ENCODE results near the gene PPA1.

The PPA1 gene

GRCh38 chr10:70233109-70233938 lies at the start of gene PPA1:
TSS of gene PPA1 (minus strand) at chr10:70233429. CDS start at chr10:70233327, 102 bp downstream.
- TF ChIP-seq CTCF (IDR thresholded peaks at IDR 0.05; ENCODE audit: low read depth, low read length), result peak; percentile 10
- DNase-seq (ENCODE audit: low read depth in 2 of 2), result peak; percentile 93 to 97
- H3K4me3 ChIP-seq (replicated peaks in 1 of 2; ENCODE audit: low read depth in 2 of 2, low read length in 2 of 2), result peak within 1 kb of the TSS; percentile 81 to 86

- no peak overlapping the region for H3K4me3 ChIP-seq (replicated peaks in 1 of 2; ENCODE audit: low read depth in 2 of 2, low read length in 2 of 2)
- no peak for DNase-seq (ENCODE audit: low read depth in 2 of 2)
- TF ChIP-seq CTCF (IDR thresholded peaks at IDR 0.05; ENCODE audit: low read depth, low read length), result no peak
These were observed 48.4 kb upstream of the PPA1 start for GRCh38 chr10:70281609-70282008.

GRCh38 chr10:70280099-70280498 lies 46.9 kb upstream of the PPA1 start:
- no peak overlapping the region for H3K4me3 ChIP-seq (replicated peaks in 1 of 2; ENCODE audit: low read depth in 2 of 2, low read length in 2 of 2)
- no peak for TF ChIP-seq CTCF (IDR thresholded peaks at IDR 0.05; ENCODE audit: low read depth, low read length)
- DNase-seq (ENCODE audit: low read depth in 2 of 2), result no peak

GRCh38 chr10:70277396-70278030 lies 44.3 kb upstream of the PPA1 start:
- no peak for DNase-seq (ENCODE audit: low read depth in 2 of 2)
- TF ChIP-seq CTCF (IDR thresholded peaks at IDR 0.05; ENCODE audit: low read depth, low read length), result no peak
- no peak overlapping the region for H3K4me3 ChIP-seq (replicated peaks in 1 of 2; ENCODE audit: low read depth in 2 of 2, low read length in 2 of 2)

- no peak overlapping the region for H3K4me3 ChIP-seq (replicated peaks in 1 of 2; ENCODE audit: low read depth in 2 of 2, low read length in 2 of 2)
- peak; percentile 34 to 89 for DNase-seq (ENCODE audit: low read depth in 2 of 2)
- no peak for TF ChIP-seq CTCF (IDR thresholded peaks at IDR 0.05; ENCODE audit: low read depth, low read length)
These were observed 41.4 kb upstream of the PPA1 start for GRCh38 chr10:70274643-70275042.

- peak; percentile 48 for TF ChIP-seq CTCF (IDR thresholded peaks at IDR 0.05; ENCODE audit: low read depth, low read length)
- no peak overlapping the region for H3K4me3 ChIP-seq (replicated peaks in 1 of 2; ENCODE audit: low read depth in 2 of 2, low read length in 2 of 2)
- peak; percentile 44 to 45 for DNase-seq (ENCODE audit: low read depth in 2 of 2)
These were observed 39.7 kb upstream of the PPA1 start for GRCh38 chr10:70272925-70273316.

Data from cardiac fibroblast (primary cell).